Measurements from ENCODE around the gene FBLN1. TPM values are rescaled to one million over a fixed set of nuclear protein-coding genes. Genes with fewer than 3 reads are reported as not detected.
"Not testable (repeated sequence)": the region's sequence is repeated elsewhere in the genome, so short reads cannot be mapped to it uniquely, and the experiment has no call there.

FBLN1 gene
- total RNA-seq, 4 donors from 2014 or later = 131 to 349 (median 293) TPM

GRCh38 chr22:45552017-45552411 is 49.3 kb downstream of the FBLN1 start:
- ATAC-seq (ENCODE audit: low FRiP score) = no peak
- no peak for TF ChIP-seq CTCF (IDR thresholded peaks at IDR 0.05)
- DNase-seq (ENCODE audit: low spot score) = no peak

- TF ChIP-seq CTCF (IDR thresholded peaks at IDR 0.05) = no peak
- no peak for ATAC-seq (ENCODE audit: low FRiP score)
- DNase-seq (ENCODE audit: low spot score) = no peak
These were observed 50.1 kb downstream of the FBLN1 start for GRCh38 chr22:45552580-45553350.

GRCh38 chr22:45553351-45554039 is 50.8 kb downstream of the FBLN1 start:
- TF ChIP-seq CTCF (IDR thresholded peaks at IDR 0.05) = peak in 1 of 3 donors; percentile 83
- peak; percentile 49 for DNase-seq (ENCODE audit: low spot score)
- ATAC-seq (ENCODE audit: low FRiP score) = peak; percentile 58

GRCh38 chr22:45554040-45554406 is 51.3 kb downstream of the FBLN1 start:
- TF ChIP-seq CTCF (IDR thresholded peaks at IDR 0.05) = no peak
- ATAC-seq (ENCODE audit: low FRiP score) (no peak), DNase-seq (ENCODE audit: low spot score) (no peak)

- no peak for DNase-seq (ENCODE audit: low spot score)
- no peak for TF ChIP-seq CTCF (IDR thresholded peaks at IDR 0.05)
- no peak for ATAC-seq (ENCODE audit: low FRiP score)
These were observed 52.2 kb downstream of the FBLN1 start for GRCh38 chr22:45554861-45555260.

GRCh38 chr22:45557926-45558325 is 55.2 kb downstream of the FBLN1 start:
- ATAC-seq (ENCODE audit: low FRiP score); DNase-seq (ENCODE audit: low spot score): not testable (repeated sequence)

- ATAC-seq (ENCODE audit: low FRiP score); DNase-seq (ENCODE audit: low spot score): not testable (repeated sequence)
These were observed 57.4 kb downstream of the FBLN1 start for GRCh38 chr22:45560092-45560491.

- not testable (repeated sequence) for DNase-seq (ENCODE audit: low spot score); ATAC-seq (ENCODE audit: low FRiP score)
These were observed 58.1 kb downstream of the FBLN1 start for GRCh38 chr22:45560761-45561160.
